ENCODE data around the gene ZNF224.

The ZNF224 gene

DNA sequence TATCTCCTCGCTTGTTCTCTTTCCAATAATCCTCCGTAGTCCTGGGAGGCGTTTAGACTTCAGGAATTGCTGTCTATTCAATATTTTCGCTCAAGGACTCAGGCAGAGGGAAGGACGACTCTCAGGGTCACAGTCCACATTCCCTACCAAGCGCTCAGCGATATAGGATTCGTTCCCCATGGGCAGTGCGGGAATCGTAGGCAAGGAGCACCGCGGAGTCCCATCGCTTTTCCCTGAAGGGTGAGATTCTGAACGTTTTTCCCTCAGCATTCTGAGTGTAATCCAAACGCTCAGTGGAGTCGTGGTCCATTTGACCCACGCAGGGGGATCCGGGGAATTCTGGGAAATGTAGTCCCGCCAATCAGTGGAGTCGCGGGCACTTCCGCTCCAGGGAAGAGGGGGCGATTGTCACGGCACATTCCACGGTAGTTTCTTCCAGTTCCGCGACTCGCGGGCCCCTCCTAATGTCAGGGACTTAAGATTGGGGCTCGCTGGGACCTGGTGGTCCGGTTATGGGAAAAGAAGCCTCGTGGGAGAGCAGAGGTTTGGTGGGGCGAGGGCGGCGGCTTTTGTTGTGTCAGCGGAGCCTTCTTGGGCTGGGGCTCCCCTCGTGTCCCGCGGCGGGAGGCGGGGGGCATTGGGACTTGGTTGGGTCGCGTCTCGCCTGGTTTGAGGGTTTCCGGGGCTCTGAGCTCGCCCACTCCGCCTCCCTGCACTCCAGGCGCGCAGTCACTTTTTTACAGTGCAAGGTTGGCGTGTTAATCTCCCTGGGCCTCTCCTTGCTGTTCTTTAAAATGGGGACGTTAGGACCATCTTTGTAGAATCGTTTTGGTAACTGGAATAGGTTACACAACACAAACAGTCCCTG is 47.3 kb downstream of the ZNF224 start, which contains the start of gene ZNF234:
Gene ZNF234, plus strand, starts transcription at position 364 of the 868 bp plus-strand sequence. CDS start 3,079 bp downstream, outside the sequence.
- DNase-seq = peak; percentile 66

DNA sequence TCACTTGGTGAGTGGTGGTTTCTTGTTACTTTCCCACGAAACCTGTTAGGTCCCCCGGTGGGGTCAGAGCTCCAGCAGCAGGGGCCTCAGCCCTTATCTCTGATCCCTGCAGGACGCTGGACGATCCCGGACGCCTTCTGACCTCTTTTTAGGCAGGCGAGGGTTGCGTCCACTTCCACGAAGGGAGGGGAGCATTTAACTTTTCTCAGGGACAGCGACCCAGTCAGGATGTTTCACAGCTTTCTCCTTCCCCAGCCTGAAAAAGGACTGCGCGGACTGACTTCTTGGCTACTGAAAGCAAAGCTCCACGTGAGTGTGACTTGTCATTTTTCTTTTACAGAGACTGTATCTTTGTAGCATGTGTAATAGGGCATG is 47.9 kb downstream of the ZNF224 start:
- DNase-seq = no peak

DNA sequence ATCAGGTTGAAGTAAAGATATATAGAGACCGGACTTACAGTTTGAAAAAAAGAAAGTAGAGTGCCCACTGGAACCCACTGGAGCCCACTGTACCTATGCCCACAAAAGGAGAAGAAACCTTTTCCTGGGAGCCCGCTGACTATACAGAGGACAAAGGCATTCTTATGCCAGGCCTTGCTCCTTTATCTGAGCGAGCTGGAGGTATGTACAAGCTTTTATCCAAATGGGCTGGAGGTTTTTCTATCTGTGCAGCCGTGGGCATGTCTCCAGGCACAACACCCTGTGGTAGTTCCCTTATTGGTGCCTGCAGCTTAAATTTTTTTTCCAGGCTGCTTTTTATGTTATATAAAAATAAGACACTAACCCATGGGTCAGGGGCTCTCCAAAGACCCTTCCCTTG is 55.6 kb downstream of the ZNF224 start:
- DNase-seq = no peak

DNA sequence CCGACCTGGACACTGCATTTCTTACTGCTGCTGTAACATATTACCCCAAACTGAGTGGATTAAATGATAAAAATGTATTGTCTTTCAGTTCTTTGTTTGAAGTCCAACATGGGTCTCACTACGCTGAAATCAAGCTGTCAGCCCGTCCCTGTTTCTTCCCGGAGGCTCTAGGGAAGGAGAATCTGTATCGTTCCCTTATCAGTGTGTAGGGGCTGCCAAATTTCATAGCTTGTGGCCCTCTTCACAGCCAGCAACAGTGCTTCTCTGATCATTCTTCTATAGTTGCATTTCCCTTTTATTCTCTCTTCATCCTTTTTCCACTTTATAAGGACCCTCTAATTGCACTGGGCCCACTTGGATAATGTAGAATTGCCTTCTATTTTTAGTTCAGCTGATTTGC is 57.3 kb downstream of the ZNF224 start:
- DNase-seq = no peak

DNA sequence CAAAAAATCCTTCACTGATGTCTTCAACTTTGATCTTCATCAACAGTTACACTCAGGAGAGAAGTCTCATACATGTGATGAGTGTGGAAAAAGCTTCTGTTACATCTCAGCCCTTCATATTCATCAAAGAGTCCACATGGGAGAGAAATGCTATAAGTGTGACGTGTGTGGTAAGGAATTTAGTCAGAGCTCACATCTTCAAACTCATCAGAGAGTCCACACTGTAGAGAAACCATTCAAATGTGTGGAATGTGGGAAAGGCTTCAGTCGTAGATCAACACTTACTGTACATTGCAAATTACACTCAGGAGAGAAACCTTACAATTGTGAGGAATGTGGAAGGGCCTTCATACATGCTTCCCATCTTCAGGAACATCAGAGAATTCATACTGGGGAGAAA is 62.3 kb downstream of the ZNF224 start:
- DNase-seq = no peak
